Stimulated activated CD8-positive, alpha-beta memory T cell treated with anti-CD3 and anti-CD28 coated beads, Interleukin-15, amount 100 ng/mL, for 4 hours (primary cell): ENCODE data around the gene SBK1.

Experiments
- DNase-seq, 2 donors: peaks; one replicate each; pipeline ENCODE4 v3.0.0-alpha.2; 2020; ENCODE audit warnings: low read depth in 2 of 2

Gene SBK1

GRCh38 chr16:28282045-28282444, 10.3 kb upstream of the SBK1 start:
- no peak for DNase-seq

- DNase-seq, result no peak
Observed at GRCh38 chr16:28283173-28283572, 9.2 kb upstream of the SBK1 start.

- no peak for DNase-seq
Observed at GRCh38 chr16:28283798-28284577, 8.3 kb upstream of the SBK1 start.

GRCh38 chr16:28285649-28286048, 6.7 kb upstream of the SBK1 start:
- DNase-seq, result no peak

GRCh38 chr16:28288114-28288513, 4.2 kb upstream of the SBK1 start:
- no peak for DNase-seq

GRCh38 chr16:28289048-28289447, 3.3 kb upstream of the SBK1 start:
- no peak for DNase-seq

GRCh38 chr16:28289939-28290858, 2.1 kb upstream of the SBK1 start:
- no peak for DNase-seq

- DNase-seq, result no peak
Observed at GRCh38 chr16:28290859-28291254, 1.5 kb upstream of the SBK1 start.

GRCh38 chr16:28292731-28293600, 641 bp downstream of the SBK1 start:
- DNase-seq, result no peak

GRCh38 chr16:28293601-28293960, 1.3 kb downstream of the SBK1 start:
- DNase-seq, result no peak

GRCh38 chr16:28294201-28294600, 1.9 kb downstream of the SBK1 start:
- DNase-seq, result no peak

- DNase-seq, result no peak
Observed at GRCh38 chr16:28295276-28295675, 3.0 kb downstream of the SBK1 start.

GRCh38 chr16:28297308-28297707, 5.0 kb downstream of the SBK1 start:
- no peak for DNase-seq

- DNase-seq, result no peak
Observed at GRCh38 chr16:28297784-28298510, 5.6 kb downstream of the SBK1 start.

GRCh38 chr16:28298511-28298878, 6.2 kb downstream of the SBK1 start:
- DNase-seq, result no peak

GRCh38 chr16:28300327-28300726, 8.0 kb downstream of the SBK1 start:
- DNase-seq, result no peak

- DNase-seq, result no peak
Observed at GRCh38 chr16:28301154-28301553, 8.8 kb downstream of the SBK1 start.

GRCh38 chr16:28301620-28302019, 9.3 kb downstream of the SBK1 start:
- no peak for DNase-seq

GRCh38 chr16:28303132-28303531, 10.8 kb downstream of the SBK1 start:
- DNase-seq, result no peak

- no peak for DNase-seq
Observed at GRCh38 chr16:28304214-28304613, 11.9 kb downstream of the SBK1 start.

- no peak for DNase-seq
Observed at GRCh38 chr16:28307936-28308335, 15.6 kb downstream of the SBK1 start.
